ENCODE results near the gene ENGASE.
"Not testable (repeated sequence)": the region's sequence is repeated elsewhere in the genome, so short reads cannot be mapped to it uniquely, and the experiment has no call there.

ENGASE gene

GRCh38 chr17:79074649-79075445, at the start of gene ENGASE:
Gene ENGASE (plus strand): TSS chr17:79074824. CDS start chr17:79074945, 121 bp downstream.
- DNase-seq: peak; percentile 97

GRCh38 chr17:79024901-79025737, 49.5 kb upstream of the ENGASE start:
- no peak for DNase-seq

DNA sequence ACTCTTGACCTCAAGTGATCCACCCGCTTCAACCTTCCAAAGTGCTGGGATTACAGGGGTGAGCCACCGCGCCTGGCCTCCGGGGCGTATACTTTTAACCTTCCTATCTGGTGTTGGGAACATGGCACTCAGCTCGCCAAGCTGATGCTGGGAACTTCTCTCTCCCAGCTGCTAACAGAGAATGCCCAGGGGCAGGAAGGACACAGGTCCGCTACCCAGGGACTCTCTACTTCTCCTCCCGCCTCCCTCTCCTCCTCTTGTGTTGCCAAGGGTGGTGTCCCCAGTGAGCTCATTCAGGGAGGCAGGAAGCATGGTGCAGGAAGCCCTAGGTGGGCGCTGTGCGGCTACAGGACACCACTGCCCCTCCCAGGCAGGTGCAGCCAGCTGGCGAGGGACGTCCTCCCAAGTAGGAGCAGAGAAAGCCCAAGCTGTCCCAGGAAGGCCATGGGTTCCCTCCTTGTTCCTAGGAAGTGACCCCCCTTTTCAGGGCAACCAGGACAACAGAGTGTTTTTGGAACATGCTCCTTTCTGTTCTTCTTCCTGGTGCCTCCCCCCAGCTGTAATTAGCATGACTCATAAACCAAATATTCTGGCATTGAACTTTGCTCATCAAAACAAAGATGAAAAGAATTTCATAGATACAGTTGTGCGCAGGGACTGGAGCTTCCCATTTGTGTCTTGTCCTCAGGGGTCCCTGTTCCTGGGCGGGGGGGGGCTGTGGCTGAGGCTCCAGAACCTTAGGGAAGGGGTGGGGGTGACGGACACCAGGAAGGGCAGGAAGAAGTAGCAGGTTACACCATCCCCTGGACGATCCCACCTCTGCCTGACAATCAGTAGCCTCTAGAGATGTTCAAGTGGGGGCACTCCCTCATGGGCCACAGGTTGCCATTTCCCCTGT, 48.0 kb upstream of the ENGASE start:
- DNase-seq: no peak

- DNase-seq: no peak
These were observed 47.2 kb upstream of the ENGASE start for GRCh38 chr17:79027274-79027924.

GRCh38 chr17:79027925-79028491, 46.6 kb upstream of the ENGASE start:
- DNase-seq: no peak

DNA sequence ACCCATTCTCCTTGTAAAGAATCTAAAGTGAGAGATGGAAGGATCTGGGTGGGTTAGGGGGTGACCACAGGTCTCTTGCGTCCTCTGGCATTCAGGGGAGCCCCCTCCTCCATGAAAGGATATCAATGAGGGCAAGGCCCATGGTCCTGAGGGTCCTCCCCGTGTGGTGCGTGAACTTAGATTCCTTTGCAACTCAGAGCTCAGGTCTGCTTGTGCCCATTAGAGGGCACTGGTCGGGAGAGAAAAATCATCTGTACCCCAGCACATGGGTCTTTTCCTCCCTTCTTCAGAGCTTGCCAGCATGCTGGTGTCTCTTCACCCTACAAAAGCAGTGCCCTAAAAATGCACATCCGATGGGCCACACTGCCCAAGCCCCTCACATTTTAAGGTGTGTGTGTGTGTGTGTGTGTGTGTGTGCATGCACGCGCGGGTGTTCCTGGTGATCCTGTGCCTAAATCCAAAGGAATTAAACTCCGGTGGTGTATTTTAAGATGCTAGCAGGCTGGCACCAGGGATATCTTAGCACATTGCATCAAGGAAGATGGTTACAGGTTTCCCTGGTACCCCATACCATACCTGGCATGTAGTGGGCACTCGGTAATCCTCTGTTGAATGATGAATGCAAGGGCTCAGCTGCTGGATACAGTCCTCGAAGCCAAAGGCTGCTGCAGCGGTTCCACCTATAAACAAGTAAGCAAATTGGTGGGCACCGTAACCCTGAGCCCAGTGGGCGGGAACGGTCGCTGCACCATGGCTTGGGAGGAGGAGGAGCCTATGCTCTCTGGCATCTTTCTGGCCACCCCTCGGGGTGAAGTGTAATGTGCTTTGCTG, 45.9 kb upstream of the ENGASE start:
- no peak for DNase-seq

GRCh38 chr17:79029327-79030009, 45.2 kb upstream of the ENGASE start:
- DNase-seq: no peak

GRCh38 chr17:79030636-79031035, 44.0 kb upstream of the ENGASE start:
- DNase-seq: not testable (repeated sequence)

GRCh38 chr17:79031996-79032875, 42.4 kb upstream of the ENGASE start:
- DNase-seq: no peak

- DNase-seq: no peak
These were observed 41.5 kb upstream of the ENGASE start for GRCh38 chr17:79033046-79033616.

GRCh38 chr17:79033741-79034501, 40.7 kb upstream of the ENGASE start:
- no peak for DNase-seq

- DNase-seq: no peak
These were observed 39.6 kb upstream of the ENGASE start for GRCh38 chr17:79034931-79035485.

GRCh38 chr17:79035686-79036085, 38.9 kb upstream of the ENGASE start:
- no peak for DNase-seq

DNA sequence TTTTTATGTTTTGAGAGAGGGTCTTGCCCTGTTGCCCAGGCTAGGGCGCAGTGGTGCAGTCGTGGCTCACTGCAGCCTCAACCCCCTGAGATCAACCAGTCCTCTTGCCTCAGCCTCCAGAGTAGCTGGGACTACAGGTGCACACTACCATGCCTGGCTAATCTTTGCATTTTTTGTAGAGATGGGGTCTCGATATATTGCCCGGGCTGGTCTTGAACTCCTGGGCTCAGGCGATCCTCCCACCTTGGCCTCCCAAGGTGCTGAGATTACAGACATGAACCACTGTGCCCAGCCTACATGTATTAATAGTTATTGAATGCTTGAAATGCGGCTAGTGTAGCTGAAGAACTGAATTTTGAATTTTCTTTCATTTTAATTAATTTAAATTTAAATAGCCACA, 38.4 kb upstream of the ENGASE start:
- no peak for DNase-seq

DNA sequence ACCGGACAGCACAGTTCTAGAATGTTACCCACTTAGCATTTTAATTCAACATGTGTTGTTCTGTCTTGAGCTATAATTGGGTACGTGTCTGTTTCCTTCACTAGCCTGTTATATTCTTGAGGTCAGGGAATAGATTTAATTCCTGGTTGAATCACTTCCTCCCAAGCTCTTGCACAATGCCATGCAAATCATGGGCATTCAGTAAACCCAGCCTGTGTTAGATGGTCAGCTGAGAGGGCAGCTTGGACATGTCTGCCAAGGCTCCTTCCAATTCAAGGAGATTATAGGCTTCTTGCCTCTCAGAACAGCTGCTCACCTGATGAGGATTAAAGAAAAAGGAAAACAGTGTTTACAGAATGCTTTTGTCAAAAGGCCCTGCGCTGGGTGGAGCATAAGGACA, 38.0 kb upstream of the ENGASE start:
- DNase-seq: no peak

DNA sequence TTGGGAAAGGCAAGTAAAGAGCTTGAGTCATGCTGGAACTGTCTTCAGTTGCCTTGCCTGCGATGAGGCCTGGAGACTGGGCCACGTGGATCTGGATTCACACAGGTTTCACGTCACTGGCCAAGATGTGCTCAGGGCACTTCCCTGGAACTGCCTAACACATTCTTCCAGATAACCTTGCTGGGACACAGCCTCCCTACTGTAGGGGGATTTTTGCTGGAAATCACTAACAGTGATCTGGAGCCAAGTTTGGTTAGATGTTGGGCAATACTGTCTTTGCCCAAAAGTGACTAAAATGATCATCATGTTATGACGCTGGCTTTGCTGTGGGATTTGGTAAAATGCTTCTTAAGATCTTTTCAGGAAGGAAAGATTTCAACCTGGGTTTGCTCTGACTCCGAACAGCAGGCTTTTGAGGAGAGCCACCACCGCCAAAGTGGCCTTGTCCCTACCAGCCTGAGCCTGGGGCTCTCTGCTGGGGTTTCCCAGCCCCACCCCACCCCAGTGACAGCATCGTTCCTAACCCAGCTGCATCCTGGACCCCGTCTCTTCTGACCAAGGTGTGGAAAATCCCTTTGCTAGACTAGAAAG, 36.0 kb upstream of the ENGASE start:
- no peak for DNase-seq

DNA sequence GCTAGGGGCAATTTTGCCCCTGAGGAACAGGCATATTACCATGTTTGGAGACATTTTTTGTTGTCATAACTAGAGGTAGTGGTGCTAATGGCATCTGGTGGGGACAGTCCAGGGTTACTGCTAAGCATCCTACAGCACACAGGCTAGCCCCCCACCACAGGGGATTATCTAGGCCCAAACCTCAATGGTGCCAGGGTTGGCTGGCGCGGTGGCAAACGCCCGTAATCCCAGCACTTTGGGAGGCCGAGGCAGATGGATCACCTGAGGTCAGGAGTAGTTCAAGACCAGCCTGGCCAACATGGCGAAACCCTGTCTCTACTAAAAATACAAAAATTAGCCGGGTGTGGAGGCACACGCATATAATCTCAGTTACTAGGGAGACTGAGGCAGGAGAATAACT, 35.5 kb upstream of the ENGASE start:
- DNase-seq: no peak

GRCh38 chr17:79039886-79040285, 34.7 kb upstream of the ENGASE start:
- DNase-seq: no peak

All from NCI-H1436 treated with DMSO at 0.1 percent for 48 hours (cell line).